Activated naive CD4-positive, alpha-beta T cell treated with anti-CD3 and anti-CD28 coated beads, Interleukin-2, amount 50 U/mL, for 72 hours (primary cell): Measurements from ENCODE around the gene OGFOD2. TPM values are rescaled to one million over a fixed set of nuclear protein-coding genes. Genes with fewer than 3 reads are reported as not detected.
A peak's percentile ranks its signal among the peaks of the same experiment; 100 is the strongest.

Experiments used
- ATAC-seq, 2 donors: fragments of 150-1000 bp; cut with Tn5 transposase; 2 replicates each; pipeline ENCODE4 v1.10.0; 2021; ENCODE audit warnings: mild to moderate bottlenecking in 2 of 2, moderate library complexity in 2 of 2
- DNase-seq, 2 donors: peaks; one replicate each; pipeline ENCODE4 v3.0.0; 2021 to 2022; ENCODE audit warnings: low spot score in 2 of 2
- H3K27ac Mint-ChIP-seq, 2 donors: one replicate each; pipeline ENCODE4 v1.8.0; 2022; ENCODE audit warnings: mild to moderate bottlenecking in 2 of 2, mixed read lengths in 2 of 2
- H3K36me3 Mint-ChIP-seq, 2 donors: one replicate each; pipeline ENCODE4 v1.8.0; 2022; ENCODE audit warnings: mixed read lengths in 2 of 2
- H3K9me3 Mint-ChIP-seq, 2 donors: one replicate each; pipeline ENCODE4 v1.8.0; 2022; ENCODE audit warnings: mixed read lengths in 2 of 2
- total RNA-seq, 2 donors: library from RNA; stranded (reverse); gene quantifications; one replicate each; pipeline ENCODE4 v1.2.3, GENCODE V29; 2022

OGFOD2 gene
- total RNA-seq, 2 donors from 2014 or later = 30.3 to 30.8 TPM

DNA sequence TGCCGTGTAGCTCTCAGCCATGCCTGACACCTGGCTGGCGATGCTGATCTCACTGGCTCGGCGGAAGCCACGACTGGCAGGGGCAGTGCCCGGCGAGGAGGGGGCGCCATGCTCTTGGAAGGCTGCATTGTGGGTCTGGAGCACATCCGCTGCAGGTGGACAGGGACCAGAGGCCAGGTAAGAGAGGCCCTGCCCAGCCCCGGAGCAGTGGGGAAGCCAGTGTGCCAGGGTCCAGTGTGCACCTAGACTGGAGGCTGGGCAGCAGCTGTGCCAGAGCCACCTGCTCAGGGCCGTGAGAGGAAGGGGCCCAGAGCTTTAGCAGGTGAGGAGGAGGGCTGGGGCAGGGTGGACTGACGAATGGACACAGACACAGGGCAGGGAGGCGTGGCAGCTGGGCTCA is 15.5 kb downstream of the OGFOD2 start:
- Mint-ChIP-seq H3K9me3 (no peaks in the 10 kb centered on the region), H3K36me3 (no peaks in the 10 kb centered on the region), H3K27ac (peak overlapping the region; percentile 22 to 65)
- DNase-seq (no peak), ATAC-seq (no peak)

GRCh38 chr12:122990961-122991622 is 16.0 kb downstream of the OGFOD2 start:
- no peak for DNase-seq
- H3K36me3 Mint-ChIP-seq = no peaks in the 10 kb centered on the region
- no peak for ATAC-seq
- no peaks in the 10 kb centered on the region for H3K9me3 Mint-ChIP-seq
- peak overlapping the region in 1 of 2 donors; percentile 65 for H3K27ac Mint-ChIP-seq

- DNase-seq (no peak), ATAC-seq (no peak)
- no peaks in the 10 kb centered on the region for H3K9me3 Mint-ChIP-seq
- H3K36me3 Mint-ChIP-seq = no peaks in the 10 kb centered on the region
- peak overlapping the region in 1 of 2 donors; percentile 65 for H3K27ac Mint-ChIP-seq
These were observed 16.7 kb downstream of the OGFOD2 start for GRCh38 chr12:122991623-122992275.

DNA sequence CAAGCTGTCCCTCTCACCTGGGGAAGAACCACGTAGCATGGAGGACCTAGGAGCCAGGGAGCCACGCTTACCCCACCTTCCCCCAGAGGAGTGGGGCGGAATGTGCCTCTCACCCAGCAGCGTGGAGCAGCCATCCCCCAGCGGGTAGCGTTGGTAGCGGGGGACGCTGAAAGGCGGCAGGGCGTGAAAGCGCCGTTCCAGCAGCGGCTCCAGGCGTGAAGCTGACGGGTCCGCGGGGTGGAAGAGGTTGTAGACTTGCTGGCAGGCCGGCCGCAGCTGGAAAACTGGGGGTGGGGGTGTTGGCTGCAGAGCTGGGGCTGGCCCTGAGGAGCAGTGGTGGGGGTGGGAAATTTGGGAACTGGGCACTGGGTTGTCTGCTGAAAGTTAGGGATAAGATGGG is 17.3 kb downstream of the OGFOD2 start:
- ATAC-seq (no peak), DNase-seq (no peak)
- Mint-ChIP-seq H3K9me3 (no peaks in the 10 kb centered on the region), H3K36me3 (no peaks in the 10 kb centered on the region), H3K27ac (no peak overlapping the region)

DNA sequence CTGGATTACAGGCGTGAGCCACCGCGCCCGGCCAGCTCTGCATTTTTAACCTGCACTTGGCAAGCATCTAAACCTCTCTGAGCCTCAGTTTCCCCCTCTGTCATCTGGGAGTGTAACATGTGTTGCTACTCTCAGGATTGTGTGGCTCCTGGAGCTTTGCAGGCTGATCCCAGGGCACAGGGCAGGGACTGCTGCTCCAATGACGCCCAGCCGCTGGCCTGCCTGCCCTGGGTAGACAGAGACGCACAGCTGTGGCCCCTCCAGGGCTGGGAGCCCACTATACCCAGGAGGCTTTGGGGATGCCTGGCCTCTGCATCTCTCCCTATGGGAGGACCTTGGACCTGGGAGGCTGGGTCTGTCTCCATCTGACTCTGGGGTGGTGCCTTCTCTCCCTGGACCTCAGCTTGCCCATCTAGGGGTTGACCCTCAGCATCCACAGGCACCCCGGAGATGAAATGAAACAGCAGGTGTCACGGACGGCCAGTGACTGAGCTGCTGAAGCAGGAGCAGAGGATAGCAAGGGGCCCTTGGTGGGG is 19.2 kb downstream of the OGFOD2 start:
- Mint-ChIP-seq H3K27ac (no peak overlapping the region), H3K9me3 (no peaks in the 10 kb centered on the region), H3K36me3 (no peaks in the 10 kb centered on the region)
- no peak for ATAC-seq
- no peak for DNase-seq

GRCh38 chr12:122994781-122995502 is 19.9 kb downstream of the OGFOD2 start:
- Mint-ChIP-seq H3K9me3 (no peaks in the 10 kb centered on the region), H3K36me3 (no peaks in the 10 kb centered on the region), H3K27ac (no peak overlapping the region)
- DNase-seq (no peak), ATAC-seq (no peak)

GRCh38 chr12:122995503-122996187 is 20.6 kb downstream of the OGFOD2 start:
- DNase-seq (no peak), ATAC-seq (no peak)
- no peaks in the 10 kb centered on the region for H3K36me3 Mint-ChIP-seq
- H3K9me3 Mint-ChIP-seq = no peaks in the 10 kb centered on the region
- no peak overlapping the region for H3K27ac Mint-ChIP-seq

GRCh38 chr12:122996188-122996601 is 21.2 kb downstream of the OGFOD2 start:
- no peaks in the 10 kb centered on the region for H3K36me3 Mint-ChIP-seq

GRCh38 chr12:122996621-122997342 is 21.7 kb downstream of the OGFOD2 start:
- no peaks in the 10 kb centered on the region for H3K36me3 Mint-ChIP-seq
- no peaks in the 10 kb centered on the region for H3K9me3 Mint-ChIP-seq
- ATAC-seq (no peak), DNase-seq (no peak)
- peak overlapping the region in 1 of 2 donors; percentile 20 for H3K27ac Mint-ChIP-seq

More at GRCh38 chr12:122996188-122996601, 21.2 kb downstream of the OGFOD2 start:
- peak overlapping the region in 1 of 2 donors; percentile 20 for H3K27ac Mint-ChIP-seq
- ATAC-seq (no peak), DNase-seq (no peak)
- no peaks in the 10 kb centered on the region for H3K9me3 Mint-ChIP-seq

- DNase-seq (no peak), ATAC-seq (no peak)
- H3K36me3 Mint-ChIP-seq = no peaks in the 10 kb centered on the region
- H3K27ac Mint-ChIP-seq = peak overlapping the region in 1 of 2 donors; percentile 72
- no peaks in the 10 kb centered on the region for H3K9me3 Mint-ChIP-seq
These were observed 22.6 kb downstream of the OGFOD2 start for GRCh38 chr12:122997343-122998250.

GRCh38 chr12:122998316-122998715 is 23.3 kb downstream of the OGFOD2 start:
- H3K27ac Mint-ChIP-seq = peak overlapping the region in 1 of 2 donors; percentile 72

GRCh38 chr12:122999196-122999946 is 24.3 kb downstream of the OGFOD2 start:
- Mint-ChIP-seq H3K36me3 (no peaks in the 10 kb centered on the region), H3K9me3 (no peaks in the 10 kb centered on the region), H3K27ac (peak overlapping the region in 1 of 2 donors; percentile 72)
- ATAC-seq = no peak
- DNase-seq = no peak

More at GRCh38 chr12:122998316-122998715, 23.3 kb downstream of the OGFOD2 start:
- DNase-seq (no peak), ATAC-seq (no peak)
- Mint-ChIP-seq H3K9me3 (no peaks in the 10 kb centered on the region), H3K36me3 (no peaks in the 10 kb centered on the region)

- no peaks in the 10 kb centered on the region for H3K9me3 Mint-ChIP-seq
- DNase-seq (no peak), ATAC-seq (no peak)
- H3K36me3 Mint-ChIP-seq = no peaks in the 10 kb centered on the region
- H3K27ac Mint-ChIP-seq = peak overlapping the region; percentile 55 to 57
These were observed 25.0 kb downstream of the OGFOD2 start for GRCh38 chr12:122999986-123000420.

DNA sequence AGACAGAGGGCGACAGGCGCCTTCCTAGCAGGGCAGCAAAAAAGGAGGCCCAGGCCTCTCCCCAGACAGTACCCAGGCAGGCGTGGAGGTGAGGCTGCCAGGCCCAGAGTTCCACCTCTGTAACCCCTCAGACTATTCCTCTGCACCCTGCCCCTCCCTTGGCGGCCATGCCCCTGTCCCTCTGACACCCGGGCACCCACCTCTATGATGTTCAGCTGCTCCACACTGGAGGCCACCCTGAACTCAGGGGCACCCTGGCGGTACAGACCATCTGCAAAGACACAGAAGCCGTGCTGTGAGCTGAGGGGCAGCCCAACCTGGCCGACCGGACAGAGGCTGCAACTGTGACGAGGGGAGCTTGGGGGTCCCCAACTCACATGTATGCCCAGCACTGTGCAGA is 25.5 kb downstream of the OGFOD2 start:
- H3K27ac Mint-ChIP-seq = peak overlapping the region; percentile 55 to 57
- ATAC-seq = no peak
- H3K9me3 Mint-ChIP-seq = no peaks in the 10 kb centered on the region
- no peaks in the 10 kb centered on the region for H3K36me3 Mint-ChIP-seq
- DNase-seq = no peak
